HG03571 (cell line): ENCODE results near the gene KLRC4.
"Not testable (repeated sequence)": the region's sequence is repeated elsewhere in the genome, so short reads cannot be mapped to it uniquely, and the experiment has no call there.

ENCODE experiments used
- ATAC-seq: cut with Tn5 transposase; IDR thresholded peaks from one replicate; pipeline ENCODE4 v1.9.1; 2021; ENCODE audit not compliant: unreplicated experiment

Gene KLRC4

GRCh38 chr12:10409392-10409791 lies at the start of gene KLRC4:
Gene KLRC4 (minus strand): TSS chr12:10409757. CDS start chr12:10409575, 182 bp downstream.
- no peak for ATAC-seq

- no peak for ATAC-seq
Measured at GRCh38 chr12:10457760-10458159, 48.2 kb upstream of the KLRC4 start.

- no peak for ATAC-seq
Measured at GRCh38 chr12:10456856-10457255, 47.3 kb upstream of the KLRC4 start.

- ATAC-seq = no peak
Measured at GRCh38 chr12:10455766-10456165, 46.2 kb upstream of the KLRC4 start.

GRCh38 chr12:10454531-10454930 lies 45.0 kb upstream of the KLRC4 start:
- ATAC-seq = no peak

- ATAC-seq = no peak
Measured at GRCh38 chr12:10453156-10453555, 43.6 kb upstream of the KLRC4 start, which contains the start of gene KLRC1. Gene KLRC1 (minus strand): TSS chr12:10453377. CDS start chr12:10451156, 2,221 bp downstream.

GRCh38 chr12:10448236-10448635 lies 38.7 kb upstream of the KLRC4 start:
- no peak for ATAC-seq

GRCh38 chr12:10446052-10446451 lies 36.5 kb upstream of the KLRC4 start:
- ATAC-seq = not testable (repeated sequence)

GRCh38 chr12:10441144-10441543 lies 31.6 kb upstream of the KLRC4 start:
- not testable (repeated sequence) for ATAC-seq

- not testable (repeated sequence) for ATAC-seq
Measured at GRCh38 chr12:10439608-10440274, 30.2 kb upstream of the KLRC4 start.

- not testable (repeated sequence) for ATAC-seq
Measured at GRCh38 chr12:10437601-10438000, 28.0 kb upstream of the KLRC4 start.

- not testable (repeated sequence) for ATAC-seq
Measured at GRCh38 chr12:10435816-10436215, 26.3 kb upstream of the KLRC4 start, which contains the start of gene KLRC2. Gene KLRC2 (minus strand): TSS chr12:10436010. CDS start chr12:10435986, 24 bp downstream.

- ATAC-seq = not testable (repeated sequence)
Measured at GRCh38 chr12:10430623-10431022, 21.1 kb upstream of the KLRC4 start.

GRCh38 chr12:10425938-10426337 lies 16.4 kb upstream of the KLRC4 start:
- not testable (repeated sequence) for ATAC-seq

- not testable (repeated sequence) for ATAC-seq
Measured at GRCh38 chr12:10424260-10424899, 14.8 kb upstream of the KLRC4 start.

GRCh38 chr12:10422159-10422558 lies 12.6 kb upstream of the KLRC4 start:
- ATAC-seq = not testable (repeated sequence)

GRCh38 chr12:10420334-10420733 lies 10.8 kb upstream of the KLRC4 start, which contains the start of gene KLRC3:
Gene KLRC3 (minus strand): TSS chr12:10420595. CDS start chr12:10420550, 45 bp downstream.
- ATAC-seq = not testable (repeated sequence)

- no peak for ATAC-seq
Measured at GRCh38 chr12:10408842-10409241, 715 bp downstream of the KLRC4 start.

GRCh38 chr12:10406725-10407124 lies 2.8 kb downstream of the KLRC4 start:
- ATAC-seq = no peak

GRCh38 chr12:10405294-10405693 lies 4.3 kb downstream of the KLRC4 start:
- no peak for ATAC-seq

- no peak for ATAC-seq
Measured at GRCh38 chr12:10404798-10405197, 4.8 kb downstream of the KLRC4 start.

GRCh38 chr12:10400829-10401228 lies 8.7 kb downstream of the KLRC4 start:
- ATAC-seq = no peak
